Astrocyte of the spinal cord (primary cell): Measurements from ENCODE around the gene PCSK5.
A peak's percentile ranks its signal among the peaks of the same experiment; 100 is the strongest.

Experiments used
- DNase-seq: peaks from one replicate; pipeline ENCODE4 v3.0.0; 2011; ENCODE audit warnings: low read depth, low spot score
- H3K4me3 ChIP-seq: 2 replicates; pipeline ENCODE4 v1.5.1; 2011; ENCODE audit warnings: low read depth, mild to moderate bottlenecking, low read length, moderate library complexity
- in situ Hi-C: cut with HindIII; loops from 2 replicates; pipeline ENCODE4 v1.10.0; 2017; ENCODE audit warnings: low sequenced_read_pairs
- TF ChIP-seq, protein P1 (sequence below): IDR thresholded peaks from 2 replicates; pipeline ENCODE4 v1.5.1; 2012; ENCODE audit warnings: low read depth, mild to moderate bottlenecking, low read length, inconsistent platforms

PCSK5 gene

DNA sequence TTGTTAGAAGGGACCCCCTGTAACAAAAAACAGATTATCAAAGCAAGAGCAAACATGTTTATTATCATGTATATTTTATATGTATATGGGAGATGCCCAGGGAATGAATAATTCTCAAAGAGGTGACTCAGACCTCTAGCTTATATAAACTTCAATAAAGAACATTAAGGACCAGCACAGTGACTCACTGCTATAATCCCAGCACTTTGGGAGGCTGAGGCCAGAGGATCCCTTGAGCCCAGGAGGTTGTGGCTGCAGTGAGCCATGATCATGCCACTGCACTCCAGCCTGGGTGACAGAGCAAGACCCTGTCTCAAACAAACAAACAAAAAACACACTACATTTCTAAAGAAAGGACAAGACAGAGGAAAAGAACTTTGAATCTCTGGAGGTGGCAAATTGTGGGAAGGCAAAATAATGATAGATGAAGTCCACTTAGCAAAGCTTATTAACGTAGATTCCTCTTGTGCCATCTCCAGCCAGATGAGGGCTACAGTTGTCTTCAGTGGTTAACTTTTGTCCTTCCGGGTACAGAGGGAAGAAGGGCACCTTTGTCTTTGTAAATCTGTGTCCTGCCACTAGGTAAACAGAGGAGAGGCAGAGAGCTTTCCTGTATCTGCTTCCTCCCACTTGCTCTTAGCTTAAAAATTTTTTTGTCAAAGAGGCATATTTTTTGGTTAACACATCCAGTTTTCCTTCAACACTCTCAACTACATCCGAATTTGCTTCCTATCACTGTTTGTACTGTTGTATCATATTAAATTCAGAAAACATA lies 511.3 kb downstream of the PCSK5 start:
- H3K4me3 ChIP-seq, result no peak overlapping the region
- in situ Hi-C loops, result no loop called here
- TF ChIP-seq, protein P1, sequence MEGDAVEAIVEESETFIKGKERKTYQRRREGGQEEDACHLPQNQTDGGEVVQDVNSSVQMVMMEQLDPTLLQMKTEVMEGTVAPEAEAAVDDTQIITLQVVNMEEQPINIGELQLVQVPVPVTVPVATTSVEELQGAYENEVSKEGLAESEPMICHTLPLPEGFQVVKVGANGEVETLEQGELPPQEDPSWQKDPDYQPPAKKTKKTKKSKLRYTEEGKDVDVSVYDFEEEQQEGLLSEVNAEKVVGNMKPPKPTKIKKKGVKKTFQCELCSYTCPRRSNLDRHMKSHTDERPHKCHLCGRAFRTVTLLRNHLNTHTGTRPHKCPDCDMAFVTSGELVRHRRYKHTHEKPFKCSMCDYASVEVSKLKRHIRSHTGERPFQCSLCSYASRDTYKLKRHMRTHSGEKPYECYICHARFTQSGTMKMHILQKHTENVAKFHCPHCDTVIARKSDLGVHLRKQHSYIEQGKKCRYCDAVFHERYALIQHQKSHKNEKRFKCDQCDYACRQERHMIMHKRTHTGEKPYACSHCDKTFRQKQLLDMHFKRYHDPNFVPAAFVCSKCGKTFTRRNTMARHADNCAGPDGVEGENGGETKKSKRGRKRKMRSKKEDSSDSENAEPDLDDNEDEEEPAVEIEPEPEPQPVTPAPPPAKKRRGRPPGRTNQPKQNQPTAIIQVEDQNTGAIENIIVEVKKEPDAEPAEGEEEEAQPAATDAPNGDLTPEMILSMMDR, result no peak
- peak; percentile 19 for DNase-seq

DNA sequence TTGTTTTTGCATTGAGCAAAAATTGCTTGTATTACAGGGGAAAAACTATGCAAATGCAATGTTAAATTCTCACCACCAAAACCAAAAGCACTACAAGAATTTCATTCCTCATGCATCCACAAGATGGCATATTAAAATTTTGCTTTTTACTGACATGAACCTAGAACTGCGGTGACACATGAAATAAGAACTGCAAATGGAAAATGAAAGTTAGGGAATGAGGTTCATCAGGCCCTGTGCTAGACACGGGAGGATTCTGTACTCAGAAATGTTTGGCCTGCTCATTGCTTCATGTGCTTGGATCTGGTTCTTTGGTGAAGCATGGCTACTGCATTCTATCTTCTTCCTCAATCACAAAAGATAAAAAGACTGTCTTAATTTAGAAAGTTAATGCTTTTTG lies 512.9 kb downstream of the PCSK5 start:
- no peak overlapping the region for H3K4me3 ChIP-seq
- in situ Hi-C loops, result no loop called here
- TF ChIP-seq, protein P1, result peak; percentile 52
- DNase-seq, result peak; percentile 83

DNA sequence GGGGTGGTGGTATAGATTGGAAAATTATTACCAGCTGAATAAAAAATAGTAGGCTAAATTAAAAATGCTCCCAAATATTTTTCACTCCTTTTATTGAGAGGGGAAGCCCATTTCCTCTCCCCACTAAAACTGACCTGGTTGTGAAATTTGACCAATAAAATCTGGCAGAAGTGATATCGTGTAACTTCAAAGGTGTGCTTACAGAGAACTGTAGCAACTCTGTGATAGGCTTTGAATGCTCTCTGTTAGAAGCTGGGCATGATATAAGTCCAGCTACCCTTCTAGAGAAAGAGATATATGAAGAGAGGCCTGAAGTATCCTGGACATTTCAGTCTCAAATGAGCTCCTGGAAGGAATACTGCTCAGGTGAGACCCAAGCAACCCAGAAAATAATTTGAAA lies 513.9 kb downstream of the PCSK5 start:
- in situ Hi-C loops, result no loop called here
- TF ChIP-seq, protein P1, result no peak
- DNase-seq, result no peak
- no peak overlapping the region for H3K4me3 ChIP-seq

DNA sequence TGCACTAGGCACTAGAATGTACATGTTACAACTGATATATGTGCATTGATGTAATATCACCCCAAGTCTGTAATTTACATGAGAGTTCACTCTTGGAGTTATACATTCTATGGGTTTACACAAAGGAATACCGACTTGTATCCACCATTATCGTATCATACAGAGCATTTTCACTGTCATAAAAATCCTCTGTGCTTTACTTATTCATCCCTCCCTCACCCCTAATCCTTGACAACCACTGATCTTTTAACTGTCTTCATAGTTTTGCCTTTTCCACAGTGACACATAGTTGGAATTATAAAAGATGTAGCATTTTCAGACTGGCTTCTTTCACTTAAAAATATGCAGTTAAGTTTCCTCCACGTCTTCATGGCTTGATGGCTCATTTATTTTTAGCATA lies 514.9 kb downstream of the PCSK5 start:
- TF ChIP-seq, protein P1, result no peak
- DNase-seq, result no peak
- in situ Hi-C loops, result no loop called here
- no peak overlapping the region for H3K4me3 ChIP-seq

DNA sequence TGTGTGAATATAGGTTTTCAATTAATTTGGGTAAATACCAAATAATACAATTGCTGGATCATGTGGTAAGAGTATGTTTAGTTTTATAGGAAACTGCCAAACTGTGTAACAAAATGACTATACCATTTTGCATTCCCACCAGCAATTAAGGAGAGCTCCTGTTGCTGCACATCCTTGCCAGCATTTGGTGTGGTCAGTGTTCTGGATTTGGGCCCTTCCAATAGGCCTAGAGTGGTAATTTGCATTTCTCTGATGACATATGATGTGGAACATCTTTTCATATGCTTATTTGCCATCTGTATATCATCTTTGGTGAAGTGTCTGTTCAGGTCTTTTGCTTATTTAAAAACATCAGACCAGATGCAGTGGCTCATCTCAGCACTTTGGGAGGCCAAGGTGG lies 515.4 kb downstream of the PCSK5 start:
- in situ Hi-C loops, result no loop called here
- no peak for DNase-seq
- H3K4me3 ChIP-seq, result no peak overlapping the region
- TF ChIP-seq, protein P1, result no peak
